Measurements from ENCODE around the gene SPIRE1.

The SPIRE1 gene

GRCh38 chr18:12608301-12608700 lies 49.6 kb downstream of the SPIRE1 start:
- no peak for TF ChIP-seq JUND (IDR thresholded peaks at IDR 0.05; ENCODE audit: low read depth)
- no peak for DNase-seq (ENCODE audit: low read depth in 1 of 2, low spot score in 1 of 2)
- in situ Hi-C loops (cut with HindIII; ENCODE audit: low pct_unique_long_range_greater_than_20kb, low sequenced_read_pairs), result no loop called here

GRCh38 chr18:12606592-12607315 lies 51.2 kb downstream of the SPIRE1 start:
- no peak for TF ChIP-seq JUND (IDR thresholded peaks at IDR 0.05; ENCODE audit: low read depth)
- peak in 1 of 2 experiments; percentile 42 for DNase-seq (ENCODE audit: low read depth in 1 of 2, low spot score in 1 of 2)
- in situ Hi-C loops (cut with HindIII; ENCODE audit: low pct_unique_long_range_greater_than_20kb, low sequenced_read_pairs), result no loop called here

GRCh38 chr18:12604445-12605007 lies 53.4 kb downstream of the SPIRE1 start:
- TF ChIP-seq JUND (IDR thresholded peaks at IDR 0.05; ENCODE audit: low read depth), result no peak
- no peak for DNase-seq (ENCODE audit: low read depth in 1 of 2, low spot score in 1 of 2)
- in situ Hi-C loops (cut with HindIII; ENCODE audit: low pct_unique_long_range_greater_than_20kb, low sequenced_read_pairs), result no loop called here

- in situ Hi-C loops (cut with HindIII; ENCODE audit: low pct_unique_long_range_greater_than_20kb, low sequenced_read_pairs), result no loop called here
- DNase-seq (ENCODE audit: low read depth in 1 of 2, low spot score in 1 of 2), result no peak
- TF ChIP-seq JUND (IDR thresholded peaks at IDR 0.05; ENCODE audit: low read depth), result no peak
Measured at GRCh38 chr18:12599966-12600365, 57.9 kb downstream of the SPIRE1 start.

- DNase-seq (ENCODE audit: low read depth in 1 of 2, low spot score in 1 of 2), result peak in 1 of 2 experiments; percentile 62
- no peak for TF ChIP-seq JUND (IDR thresholded peaks at IDR 0.05; ENCODE audit: low read depth)
- in situ Hi-C loops (cut with HindIII; ENCODE audit: low pct_unique_long_range_greater_than_20kb, low sequenced_read_pairs), result no loop called here
Measured at GRCh38 chr18:12599543-12599942, 58.4 kb downstream of the SPIRE1 start.

- no peak for TF ChIP-seq JUND (IDR thresholded peaks at IDR 0.05; ENCODE audit: low read depth)
- no peak for DNase-seq (ENCODE audit: low read depth in 1 of 2, low spot score in 1 of 2)
- in situ Hi-C loops (cut with HindIII; ENCODE audit: low pct_unique_long_range_greater_than_20kb, low sequenced_read_pairs), result no loop called here
Measured at GRCh38 chr18:12598181-12598930, 59.6 kb downstream of the SPIRE1 start.

- TF ChIP-seq JUND (IDR thresholded peaks at IDR 0.05; ENCODE audit: low read depth), result no peak
- DNase-seq (ENCODE audit: low read depth in 1 of 2, low spot score in 1 of 2), result peak in 1 of 2 experiments; percentile 35
- in situ Hi-C loops (cut with HindIII; ENCODE audit: low pct_unique_long_range_greater_than_20kb, low sequenced_read_pairs), result no loop called here
Measured at GRCh38 chr18:12597760-12598159, 60.1 kb downstream of the SPIRE1 start.

- no peak for TF ChIP-seq JUND (IDR thresholded peaks at IDR 0.05; ENCODE audit: low read depth)
- DNase-seq (ENCODE audit: low read depth in 1 of 2, low spot score in 1 of 2), result no peak
- in situ Hi-C loops (cut with HindIII; ENCODE audit: low pct_unique_long_range_greater_than_20kb, low sequenced_read_pairs), result no loop called here
Measured at GRCh38 chr18:12595571-12596255, 62.2 kb downstream of the SPIRE1 start.

- in situ Hi-C loops (cut with HindIII; ENCODE audit: low pct_unique_long_range_greater_than_20kb, low sequenced_read_pairs), result no loop called here
- no peak for DNase-seq (ENCODE audit: low read depth in 1 of 2, low spot score in 1 of 2)
- TF ChIP-seq JUND (IDR thresholded peaks at IDR 0.05; ENCODE audit: low read depth), result no peak
Measured at GRCh38 chr18:12593866-12594265, 64.0 kb downstream of the SPIRE1 start.

- DNase-seq (ENCODE audit: low read depth in 1 of 2, low spot score in 1 of 2), result no peak
- TF ChIP-seq JUND (IDR thresholded peaks at IDR 0.05; ENCODE audit: low read depth), result no peak
- in situ Hi-C loops (cut with HindIII; ENCODE audit: low pct_unique_long_range_greater_than_20kb, low sequenced_read_pairs), result no loop called here
Measured at GRCh38 chr18:12592597-12593127, 65.2 kb downstream of the SPIRE1 start.

- TF ChIP-seq JUND (IDR thresholded peaks at IDR 0.05; ENCODE audit: low read depth), result no peak
- no peak for DNase-seq (ENCODE audit: low read depth in 1 of 2, low spot score in 1 of 2)
- in situ Hi-C loops (cut with HindIII; ENCODE audit: low pct_unique_long_range_greater_than_20kb, low sequenced_read_pairs), result no loop called here
Measured at GRCh38 chr18:12589448-12589847, 68.5 kb downstream of the SPIRE1 start.

- no peak for TF ChIP-seq JUND (IDR thresholded peaks at IDR 0.05; ENCODE audit: low read depth)
- in situ Hi-C loops (cut with HindIII; ENCODE audit: low pct_unique_long_range_greater_than_20kb, low sequenced_read_pairs), result no loop called here
- DNase-seq (ENCODE audit: low read depth in 1 of 2, low spot score in 1 of 2), result no peak
Measured at GRCh38 chr18:12586956-12587355, 71.0 kb downstream of the SPIRE1 start.
